A549 (cell line): Measurements from ENCODE around the gene CLIC4.

Experiments
- CBX8 ChIP-seq: fragments of 200-600 bp; sonication (generic); IDR thresholded peaks from 2 replicates; pipeline ENCODE4 v1.6.1; 2016
- CHD4 ChIP-seq: fragments of 200-600 bp; sonication (generic); IDR thresholded peaks from 2 replicates; pipeline ENCODE4 v1.6.1; 2016; ENCODE audit warnings: antibody characterized with exemption, mild to moderate bottlenecking, borderline replicate concordance
- EP300 ChIP-seq, 2 experiments: fragments of >200 bp; sonication (Bioruptor Twin); formaldehyde crosslinking; IDR thresholded peaks; 2 replicates in 1 of 2; 3 replicates in 1 of 2; pipeline ENCODE4 v1.6.1; 2016 to 2017
- ESRRA ChIP-seq: fragments of 150-350 bp; IDR thresholded peaks from 2 replicates; pipeline ENCODE4 v1.6.1; 2014; ENCODE audit warnings: mild to moderate bottlenecking, low read length, borderline replicate concordance
- GATA3 ChIP-seq: IDR thresholded peaks from 2 replicates; pipeline ENCODE4 v1.6.1; 2012; ENCODE audit warnings: borderline replicate concordance
- JUN ChIP-seq, 2 experiments: fragments of >200 bp; sonication (Bioruptor Twin); formaldehyde crosslinking; IDR thresholded peaks; 2 replicates in 1 of 2; 3 replicates in 1 of 2; pipeline ENCODE4 v1.6.1; 2016 to 2017
- MAX ChIP-seq: IDR thresholded peaks from 2 replicates; pipeline ENCODE4 v1.6.1; 2012
- POLR2A ChIP-seq: IDR thresholded peaks from 2 replicates; pipeline ENCODE4 v1.6.1; 2012; ENCODE audit warnings: mild to moderate bottlenecking, low read length
- RCOR1 ChIP-seq: fragments of 150-350 bp; IDR thresholded peaks from 2 replicates; pipeline ENCODE4 v1.6.1; 2014; ENCODE audit warnings: antibody characterized with exemption, low read length, low read depth
- RNF2 ChIP-seq: fragments of 200-600 bp; sonication (generic); IDR thresholded peaks from 2 replicates; pipeline ENCODE4 v1.6.1; 2016; ENCODE audit warnings: low read depth, mild to moderate bottlenecking, antibody characterized with exemption, moderate library complexity, borderline replicate concordance
- TF ChIP-seq, protein P1 (sequence below): fragments of >200 bp; sonication (Bioruptor Twin); formaldehyde crosslinking; IDR thresholded peaks from 3 replicates; pipeline ENCODE4 v1.5.1; 2016
- TF ChIP-seq, protein P2 (sequence below): fragments of 200-600 bp; sonication (generic); IDR thresholded peaks from 2 replicates; pipeline ENCODE4 v1.6.1; 2016; ENCODE audit warnings: antibody characterized with exemption, mild to moderate bottlenecking, moderate library complexity
- TF ChIP-seq, protein P3 (sequence below): fragments of >200 bp; sonication (Bioruptor Twin); formaldehyde crosslinking; IDR thresholded peaks from 3 replicates; pipeline ENCODE4 v1.6.1; 2016

- no peak for TF ChIP-seq CBX8
- TF ChIP-seq POLR2A, result no peak
- TF ChIP-seq GATA3, result no peak
- TF ChIP-seq, protein P1, sequence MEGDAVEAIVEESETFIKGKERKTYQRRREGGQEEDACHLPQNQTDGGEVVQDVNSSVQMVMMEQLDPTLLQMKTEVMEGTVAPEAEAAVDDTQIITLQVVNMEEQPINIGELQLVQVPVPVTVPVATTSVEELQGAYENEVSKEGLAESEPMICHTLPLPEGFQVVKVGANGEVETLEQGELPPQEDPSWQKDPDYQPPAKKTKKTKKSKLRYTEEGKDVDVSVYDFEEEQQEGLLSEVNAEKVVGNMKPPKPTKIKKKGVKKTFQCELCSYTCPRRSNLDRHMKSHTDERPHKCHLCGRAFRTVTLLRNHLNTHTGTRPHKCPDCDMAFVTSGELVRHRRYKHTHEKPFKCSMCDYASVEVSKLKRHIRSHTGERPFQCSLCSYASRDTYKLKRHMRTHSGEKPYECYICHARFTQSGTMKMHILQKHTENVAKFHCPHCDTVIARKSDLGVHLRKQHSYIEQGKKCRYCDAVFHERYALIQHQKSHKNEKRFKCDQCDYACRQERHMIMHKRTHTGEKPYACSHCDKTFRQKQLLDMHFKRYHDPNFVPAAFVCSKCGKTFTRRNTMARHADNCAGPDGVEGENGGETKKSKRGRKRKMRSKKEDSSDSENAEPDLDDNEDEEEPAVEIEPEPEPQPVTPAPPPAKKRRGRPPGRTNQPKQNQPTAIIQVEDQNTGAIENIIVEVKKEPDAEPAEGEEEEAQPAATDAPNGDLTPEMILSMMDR, result no peak
- TF ChIP-seq CHD4, result no peak
- TF ChIP-seq JUN (IDR thresholded peaks at IDR 0.05), result no peak
- no peak for TF ChIP-seq MAX
- no peak for TF ChIP-seq EP300 (IDR thresholded peaks at IDR 0.05)
- TF ChIP-seq RCOR1, result no peak
- no peak for TF ChIP-seq RNF2
- TF ChIP-seq, protein P2, sequence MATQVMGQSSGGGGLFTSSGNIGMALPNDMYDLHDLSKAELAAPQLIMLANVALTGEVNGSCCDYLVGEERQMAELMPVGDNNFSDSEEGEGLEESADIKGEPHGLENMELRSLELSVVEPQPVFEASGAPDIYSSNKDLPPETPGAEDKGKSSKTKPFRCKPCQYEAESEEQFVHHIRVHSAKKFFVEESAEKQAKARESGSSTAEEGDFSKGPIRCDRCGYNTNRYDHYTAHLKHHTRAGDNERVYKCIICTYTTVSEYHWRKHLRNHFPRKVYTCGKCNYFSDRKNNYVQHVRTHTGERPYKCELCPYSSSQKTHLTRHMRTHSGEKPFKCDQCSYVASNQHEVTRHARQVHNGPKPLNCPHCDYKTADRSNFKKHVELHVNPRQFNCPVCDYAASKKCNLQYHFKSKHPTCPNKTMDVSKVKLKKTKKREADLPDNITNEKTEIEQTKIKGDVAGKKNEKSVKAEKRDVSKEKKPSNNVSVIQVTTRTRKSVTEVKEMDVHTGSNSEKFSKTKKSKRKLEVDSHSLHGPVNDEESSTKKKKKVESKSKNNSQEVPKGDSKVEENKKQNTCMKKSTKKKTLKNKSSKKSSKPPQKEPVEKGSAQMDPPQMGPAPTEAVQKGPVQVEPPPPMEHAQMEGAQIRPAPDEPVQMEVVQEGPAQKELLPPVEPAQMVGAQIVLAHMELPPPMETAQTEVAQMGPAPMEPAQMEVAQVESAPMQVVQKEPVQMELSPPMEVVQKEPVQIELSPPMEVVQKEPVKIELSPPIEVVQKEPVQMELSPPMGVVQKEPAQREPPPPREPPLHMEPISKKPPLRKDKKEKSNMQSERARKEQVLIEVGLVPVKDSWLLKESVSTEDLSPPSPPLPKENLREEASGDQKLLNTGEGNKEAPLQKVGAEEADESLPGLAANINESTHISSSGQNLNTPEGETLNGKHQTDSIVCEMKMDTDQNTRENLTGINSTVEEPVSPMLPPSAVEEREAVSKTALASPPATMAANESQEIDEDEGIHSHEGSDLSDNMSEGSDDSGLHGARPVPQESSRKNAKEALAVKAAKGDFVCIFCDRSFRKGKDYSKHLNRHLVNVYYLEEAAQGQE, result no peak
- TF ChIP-seq, protein P3, sequence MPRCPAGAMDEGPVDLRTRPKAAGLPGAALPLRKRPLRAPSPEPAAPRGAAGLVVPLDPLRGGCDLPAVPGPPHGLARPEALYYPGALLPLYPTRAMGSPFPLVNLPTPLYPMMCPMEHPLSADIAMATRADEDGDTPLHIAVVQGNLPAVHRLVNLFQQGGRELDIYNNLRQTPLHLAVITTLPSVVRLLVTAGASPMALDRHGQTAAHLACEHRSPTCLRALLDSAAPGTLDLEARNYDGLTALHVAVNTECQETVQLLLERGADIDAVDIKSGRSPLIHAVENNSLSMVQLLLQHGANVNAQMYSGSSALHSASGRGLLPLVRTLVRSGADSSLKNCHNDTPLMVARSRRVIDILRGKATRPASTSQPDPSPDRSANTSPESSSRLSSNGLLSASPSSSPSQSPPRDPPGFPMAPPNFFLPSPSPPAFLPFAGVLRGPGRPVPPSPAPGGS, result no peak
- TF ChIP-seq ESRRA, result no peak
Measured at GRCh38 chr1:24764439-24764838, 19.2 kb downstream of the CLIC4 start.
